ENCODE data around the gene GK2.

Gene GK2

GRCh38 chr4:79381161-79381560 lies 26.9 kb downstream of the GK2 start:
- DNase-seq = no peak

GRCh38 chr4:79370026-79370425 lies 38.0 kb downstream of the GK2 start:
- DNase-seq = no peak

DNA sequence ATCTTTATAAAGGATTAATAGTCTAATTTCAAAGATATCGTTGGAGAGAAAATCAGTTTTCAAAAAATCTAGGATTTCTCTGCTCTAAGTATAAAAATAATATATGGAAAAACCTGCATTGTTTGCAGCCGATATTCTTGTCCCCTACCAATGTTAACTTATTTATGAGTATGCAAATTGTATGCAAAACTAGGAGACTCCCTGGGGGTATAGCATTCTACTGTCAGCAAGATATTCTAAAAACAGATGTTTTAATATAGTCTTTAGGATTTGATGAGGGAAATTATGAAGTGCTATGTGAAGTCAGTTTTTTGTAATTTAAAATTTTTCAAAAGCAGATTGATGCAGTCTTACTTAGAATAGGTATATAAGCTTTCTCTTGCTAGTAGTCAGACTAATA lies 40.9 kb downstream of the GK2 start:
- no peak for DNase-seq

DNA sequence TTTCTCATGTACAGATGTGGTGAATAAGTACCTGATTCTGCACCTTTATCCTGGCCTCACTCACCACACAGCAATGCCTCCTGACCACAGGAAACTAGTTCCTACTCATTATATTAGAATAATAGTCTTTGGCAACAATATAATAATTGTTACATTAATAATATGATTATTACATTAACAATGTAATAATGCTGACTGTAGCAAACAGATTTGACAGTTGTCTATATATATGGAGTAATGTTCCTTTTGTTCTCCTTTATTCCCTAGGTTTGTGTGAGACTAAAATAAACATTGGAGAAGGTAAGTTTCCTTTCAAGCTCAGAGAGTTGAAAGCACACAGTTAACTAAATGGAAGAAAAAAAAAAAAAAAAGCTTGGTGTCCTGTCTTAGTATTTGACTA lies 41.6 kb downstream of the GK2 start:
- DNase-seq = peak; percentile 43

- peak; percentile 46 for DNase-seq
These were observed 44.0 kb downstream of the GK2 start for GRCh38 chr4:79364061-79364460.

DNA sequence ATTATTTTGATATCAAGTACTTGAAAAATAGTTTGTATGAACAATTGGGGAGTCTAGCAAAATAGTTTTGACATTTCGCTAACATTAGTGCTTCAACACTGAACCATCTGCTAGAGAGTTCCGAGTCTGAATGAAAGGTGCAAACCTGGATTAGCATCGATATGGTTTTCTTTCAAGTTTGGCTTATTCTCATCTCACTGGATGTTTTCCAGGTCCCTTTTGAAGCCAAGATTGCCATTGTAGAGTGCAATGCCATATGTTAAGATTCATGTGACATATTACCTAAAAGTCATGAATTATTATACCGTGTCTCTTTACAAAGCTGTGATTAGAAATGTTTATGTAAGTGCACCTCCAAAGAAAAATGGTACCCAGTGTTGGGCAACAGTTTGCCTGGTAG lies 45.4 kb downstream of the GK2 start:
- peak; percentile 54 for DNase-seq

DNA sequence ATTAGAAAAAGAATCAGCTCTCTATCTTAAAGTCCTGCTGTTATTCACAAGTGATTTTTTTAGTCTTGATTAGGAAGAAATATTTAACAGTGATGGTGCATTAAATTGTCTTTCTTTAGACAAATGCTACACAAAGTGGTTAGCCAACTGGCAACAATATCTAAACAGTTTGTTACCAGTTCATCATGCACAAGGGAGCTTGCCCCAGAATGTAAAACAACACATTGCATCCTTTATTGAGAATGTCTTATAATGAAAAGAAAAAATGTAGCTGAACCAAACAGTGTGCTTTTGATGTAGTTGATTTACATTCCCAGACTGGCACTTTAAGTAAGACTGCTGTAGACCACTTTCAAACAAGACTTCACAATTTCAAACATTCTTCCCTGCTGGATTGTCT lies 48.0 kb downstream of the GK2 start:
- no peak for DNase-seq

- DNase-seq = no peak
These were observed 49.6 kb downstream of the GK2 start for GRCh38 chr4:79358438-79358837.

- DNase-seq = peak; percentile 17
These were observed 50.7 kb downstream of the GK2 start for GRCh38 chr4:79357365-79357764.
